ENCODE measurements around the gene GRPR.

The GRPR gene

DNA sequence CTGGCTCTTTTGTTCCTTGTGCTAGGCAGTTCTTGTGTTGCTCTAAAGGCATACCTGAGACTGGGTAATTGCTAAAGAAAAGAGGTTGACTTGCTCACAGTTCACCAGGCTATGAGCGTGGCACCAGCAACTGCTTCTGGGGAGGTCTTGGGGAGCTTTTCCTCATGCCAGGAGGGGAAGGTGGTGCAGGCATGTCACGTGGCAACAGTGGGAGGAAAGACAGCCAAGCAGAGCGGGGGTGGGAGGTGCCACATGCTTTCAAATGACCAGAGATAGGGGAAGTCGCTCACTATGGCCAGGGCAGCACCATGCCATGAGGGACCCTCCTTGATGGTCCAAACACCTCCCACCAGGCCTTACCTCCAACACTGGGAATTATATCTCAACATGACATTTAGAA is 48.6 kb downstream of the GRPR start:
- TF ChIP-seq YY1 (IDR thresholded peaks at IDR 0.05; ENCODE audit: low read depth) (no peak), EP300 (IDR thresholded peaks at IDR 0.05; ENCODE audit: borderline replicate concordance) (no peak), TEAD4 (IDR thresholded peaks at IDR 0.05) (no peak), TAF1 (IDR thresholded peaks at IDR 0.05; ENCODE audit: low read depth) (no peak), TCF12 (IDR thresholded peaks at IDR 0.05; ENCODE audit: low read depth) (no peak), NFIC (IDR thresholded peaks at IDR 0.05) (no peak), CREB1 (IDR thresholded peaks at IDR 0.05; ENCODE audit: low read depth) (no peak), ZBTB7A (IDR thresholded peaks at IDR 0.05; ENCODE audit: low read depth) (no peak), EGR1 (IDR thresholded peaks at IDR 0.05) (no peak), FOXM1 (IDR thresholded peaks at IDR 0.05; ENCODE audit: borderline replicate concordance, low read depth) (no peak), CEBPB (IDR thresholded peaks at IDR 0.05) (no peak), RAD21 (IDR thresholded peaks at IDR 0.05; ENCODE audit: low read depth) (no peak)
- TF ChIP-seq, protein P1, sequence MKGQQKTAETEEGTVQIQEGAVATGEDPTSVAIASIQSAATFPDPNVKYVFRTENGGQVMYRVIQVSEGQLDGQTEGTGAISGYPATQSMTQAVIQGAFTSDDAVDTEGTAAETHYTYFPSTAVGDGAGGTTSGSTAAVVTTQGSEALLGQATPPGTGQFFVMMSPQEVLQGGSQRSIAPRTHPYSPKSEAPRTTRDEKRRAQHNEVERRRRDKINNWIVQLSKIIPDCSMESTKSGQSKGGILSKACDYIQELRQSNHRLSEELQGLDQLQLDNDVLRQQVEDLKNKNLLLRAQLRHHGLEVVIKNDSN (IDR thresholded peaks at IDR 0.05) = no peak
- TF ChIP-seq, protein P2, sequence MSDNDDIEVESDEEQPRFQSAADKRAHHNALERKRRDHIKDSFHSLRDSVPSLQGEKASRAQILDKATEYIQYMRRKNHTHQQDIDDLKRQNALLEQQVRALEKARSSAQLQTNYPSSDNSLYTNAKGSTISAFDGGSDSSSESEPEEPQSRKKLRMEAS (IDR thresholded peaks at IDR 0.05) = no peak
- TF ChIP-seq, protein P3, sequence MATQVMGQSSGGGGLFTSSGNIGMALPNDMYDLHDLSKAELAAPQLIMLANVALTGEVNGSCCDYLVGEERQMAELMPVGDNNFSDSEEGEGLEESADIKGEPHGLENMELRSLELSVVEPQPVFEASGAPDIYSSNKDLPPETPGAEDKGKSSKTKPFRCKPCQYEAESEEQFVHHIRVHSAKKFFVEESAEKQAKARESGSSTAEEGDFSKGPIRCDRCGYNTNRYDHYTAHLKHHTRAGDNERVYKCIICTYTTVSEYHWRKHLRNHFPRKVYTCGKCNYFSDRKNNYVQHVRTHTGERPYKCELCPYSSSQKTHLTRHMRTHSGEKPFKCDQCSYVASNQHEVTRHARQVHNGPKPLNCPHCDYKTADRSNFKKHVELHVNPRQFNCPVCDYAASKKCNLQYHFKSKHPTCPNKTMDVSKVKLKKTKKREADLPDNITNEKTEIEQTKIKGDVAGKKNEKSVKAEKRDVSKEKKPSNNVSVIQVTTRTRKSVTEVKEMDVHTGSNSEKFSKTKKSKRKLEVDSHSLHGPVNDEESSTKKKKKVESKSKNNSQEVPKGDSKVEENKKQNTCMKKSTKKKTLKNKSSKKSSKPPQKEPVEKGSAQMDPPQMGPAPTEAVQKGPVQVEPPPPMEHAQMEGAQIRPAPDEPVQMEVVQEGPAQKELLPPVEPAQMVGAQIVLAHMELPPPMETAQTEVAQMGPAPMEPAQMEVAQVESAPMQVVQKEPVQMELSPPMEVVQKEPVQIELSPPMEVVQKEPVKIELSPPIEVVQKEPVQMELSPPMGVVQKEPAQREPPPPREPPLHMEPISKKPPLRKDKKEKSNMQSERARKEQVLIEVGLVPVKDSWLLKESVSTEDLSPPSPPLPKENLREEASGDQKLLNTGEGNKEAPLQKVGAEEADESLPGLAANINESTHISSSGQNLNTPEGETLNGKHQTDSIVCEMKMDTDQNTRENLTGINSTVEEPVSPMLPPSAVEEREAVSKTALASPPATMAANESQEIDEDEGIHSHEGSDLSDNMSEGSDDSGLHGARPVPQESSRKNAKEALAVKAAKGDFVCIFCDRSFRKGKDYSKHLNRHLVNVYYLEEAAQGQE (IDR thresholded peaks at IDR 0.05; ENCODE audit: low read depth) = no peak

DNA sequence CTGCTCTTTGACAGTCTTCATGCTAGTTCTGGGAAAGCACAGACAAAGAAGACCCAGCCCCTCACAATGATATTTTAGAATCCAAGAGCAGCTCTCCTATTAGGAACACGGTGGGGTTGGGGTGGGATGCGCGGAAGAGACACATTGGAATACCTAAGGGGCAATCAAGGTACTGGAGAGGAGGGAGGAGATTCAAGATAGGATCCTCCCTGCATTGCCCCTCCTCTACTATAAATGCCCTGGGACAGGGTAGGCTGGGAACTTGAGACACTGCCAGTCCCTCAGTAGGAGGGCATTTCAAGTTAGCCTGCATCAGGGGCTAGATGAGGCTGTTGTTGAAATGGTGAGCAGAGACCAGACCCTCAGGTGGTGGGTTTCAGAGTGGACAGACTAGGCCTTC is 49.0 kb downstream of the GRPR start:
- TF ChIP-seq, protein P3 (IDR thresholded peaks at IDR 0.05; ENCODE audit: low read depth) = no peak
- no peak for TF ChIP-seq RAD21 (IDR thresholded peaks at IDR 0.05; ENCODE audit: low read depth)
- no peak for TF ChIP-seq TCF12 (IDR thresholded peaks at IDR 0.05; ENCODE audit: low read depth)

DNA sequence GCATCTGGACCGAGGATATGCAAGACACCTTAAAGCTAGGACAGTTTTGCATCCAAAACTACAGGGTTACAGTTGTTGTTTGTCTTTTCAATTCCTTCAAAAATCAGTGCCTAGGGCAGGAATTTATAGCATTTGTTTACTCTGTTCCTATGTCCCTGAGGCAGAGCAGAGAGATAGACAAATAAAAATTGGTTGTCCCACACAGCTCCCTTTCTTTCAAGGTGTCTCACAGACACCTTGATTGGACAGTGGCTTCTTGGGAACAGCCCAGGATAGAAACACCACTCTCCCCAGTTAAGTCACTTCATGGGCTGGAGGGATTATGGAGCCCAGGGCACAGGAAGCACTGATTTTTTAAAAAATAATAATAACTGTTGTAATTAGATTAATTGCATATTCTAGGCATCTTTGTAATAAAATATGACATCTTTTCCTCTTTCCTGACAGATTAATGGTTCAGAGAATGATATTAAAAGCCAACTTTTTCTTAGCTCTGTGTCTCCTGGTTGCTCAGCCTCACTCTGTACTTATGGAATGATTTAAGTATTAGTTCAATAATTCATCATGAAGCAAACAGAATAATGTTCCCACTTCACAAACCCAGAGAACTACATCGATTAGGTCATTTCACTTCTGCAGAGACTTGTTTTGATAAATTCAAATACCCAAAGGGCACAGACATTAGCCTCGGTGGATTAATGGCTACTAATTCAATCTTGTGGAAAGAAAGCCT is 52.1 kb downstream of the GRPR start:
- TF ChIP-seq ZBTB7A (IDR thresholded peaks at IDR 0.05; ENCODE audit: low read depth) = no peak
- TF ChIP-seq TCF12 (IDR thresholded peaks at IDR 0.05; ENCODE audit: low read depth) = no peak
- TF ChIP-seq, protein P3 (IDR thresholded peaks at IDR 0.05; ENCODE audit: low read depth) = no peak

DNA sequence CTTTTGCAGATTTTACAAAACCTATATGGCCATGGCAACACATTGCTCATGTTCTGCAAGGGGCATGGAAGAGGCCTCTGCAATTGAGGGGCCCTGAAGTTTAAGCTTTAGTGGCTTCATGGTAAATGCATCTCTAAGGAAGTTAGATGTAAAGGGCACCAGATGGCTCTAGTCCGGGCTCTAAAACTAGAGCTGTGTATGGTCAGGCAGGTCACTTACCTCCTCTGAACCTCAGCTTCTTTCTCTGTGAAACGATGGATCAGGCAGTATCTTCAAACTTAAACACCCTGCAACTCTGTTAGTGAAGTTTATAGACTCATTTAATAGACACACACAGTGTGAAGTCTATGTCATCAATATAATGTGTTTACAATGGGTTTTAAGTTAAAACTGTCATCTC is 53.9 kb downstream of the GRPR start:
- TF ChIP-seq NFIC (IDR thresholded peaks at IDR 0.05) (no peak), YY1 (IDR thresholded peaks at IDR 0.05; ENCODE audit: low read depth) (no peak), TCF12 (IDR thresholded peaks at IDR 0.05; ENCODE audit: low read depth) (no peak), CEBPB (IDR thresholded peaks at IDR 0.05) (no peak), TEAD4 (IDR thresholded peaks at IDR 0.05) (no peak), TAF1 (IDR thresholded peaks at IDR 0.05; ENCODE audit: low read depth) (no peak), RAD21 (IDR thresholded peaks at IDR 0.05; ENCODE audit: low read depth) (no peak), EGR1 (IDR thresholded peaks at IDR 0.05) (no peak), EP300 (IDR thresholded peaks at IDR 0.05; ENCODE audit: borderline replicate concordance) (no peak)
- TF ChIP-seq, protein P3 (IDR thresholded peaks at IDR 0.05; ENCODE audit: low read depth) = no peak
- TF ChIP-seq, protein P1 (IDR thresholded peaks at IDR 0.05) = no peak

Data from Ishikawa (cell line).